Measurements from ENCODE around the gene TESK2.
"Not testable (repeated sequence)": the region's sequence is repeated elsewhere in the genome, so short reads cannot be mapped to it uniquely, and the experiment has no call there.

Gene TESK2

DNA sequence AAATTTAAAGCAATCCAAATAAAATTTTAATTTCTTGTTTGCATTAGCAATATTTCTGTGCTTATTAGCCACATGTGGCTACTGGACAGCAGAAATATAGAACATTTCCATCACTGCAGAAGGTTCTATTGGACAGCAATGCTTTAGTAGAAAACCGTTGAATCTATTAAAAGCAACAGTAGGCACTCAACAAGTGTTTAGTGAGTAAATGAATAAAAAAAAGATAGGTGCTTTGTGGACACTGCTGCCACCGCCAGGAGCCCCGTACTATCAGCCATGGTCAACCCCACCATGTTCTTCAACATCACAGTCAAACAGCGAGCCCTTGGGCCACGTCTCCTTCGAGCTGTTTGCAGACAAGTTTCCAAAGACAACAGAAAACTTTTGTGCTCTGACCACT lies 76.2 kb downstream of the TESK2 start:
- no peak for DNase-seq (ENCODE audit: low read depth in 2 of 2, low spot score in 1 of 2)

- DNase-seq (ENCODE audit: low read depth in 2 of 2, low spot score in 1 of 2) = no peak
Observed at GRCh38 chr1:45412899-45413298, 78.1 kb downstream of the TESK2 start.

DNA sequence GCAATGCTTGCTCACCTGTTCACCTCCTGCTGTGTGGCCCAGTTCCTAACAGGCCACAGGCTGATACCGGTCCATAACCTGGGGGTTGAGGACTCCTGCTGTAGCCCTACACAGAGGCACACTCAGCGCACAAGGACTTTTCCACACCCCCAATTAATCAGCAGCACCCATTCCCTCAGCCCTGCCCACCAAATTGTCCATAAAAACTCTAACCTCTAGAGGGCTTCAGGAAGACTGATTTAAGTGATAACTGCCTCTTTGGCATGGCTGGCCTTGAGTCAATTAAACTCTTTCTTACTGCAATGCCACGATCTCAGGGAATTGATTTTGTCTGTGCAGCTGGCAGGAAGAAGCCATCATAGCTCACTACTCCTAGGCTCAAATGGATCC lies 79.5 kb downstream of the TESK2 start:
- no peak for DNase-seq (ENCODE audit: low read depth in 2 of 2, low spot score in 1 of 2)

- DNase-seq (ENCODE audit: low read depth in 2 of 2, low spot score in 1 of 2) = no peak
Observed at GRCh38 chr1:45410850-45411509, 80.0 kb downstream of the TESK2 start.

DNA sequence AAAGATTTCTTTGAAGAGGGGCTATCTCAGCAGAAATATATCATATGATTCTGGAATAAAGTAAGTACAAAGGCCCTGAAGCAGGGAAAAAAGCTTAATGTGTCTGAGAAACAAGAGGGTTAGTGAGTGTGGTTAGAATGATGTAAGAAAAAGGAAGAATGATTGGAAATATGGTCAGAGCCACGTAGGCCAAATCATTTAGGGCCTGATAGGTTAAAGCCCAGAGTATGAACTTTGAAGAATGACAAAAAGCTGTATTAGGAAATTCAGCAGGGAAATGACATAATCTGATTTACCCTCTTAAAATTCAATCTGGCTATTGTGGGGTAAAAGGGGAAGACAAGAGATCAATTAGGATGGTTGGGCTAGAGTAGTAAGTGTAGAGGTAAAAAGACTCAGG lies 81.7 kb downstream of the TESK2 start:
- DNase-seq (ENCODE audit: low read depth in 2 of 2, low spot score in 1 of 2) = no peak

DNA sequence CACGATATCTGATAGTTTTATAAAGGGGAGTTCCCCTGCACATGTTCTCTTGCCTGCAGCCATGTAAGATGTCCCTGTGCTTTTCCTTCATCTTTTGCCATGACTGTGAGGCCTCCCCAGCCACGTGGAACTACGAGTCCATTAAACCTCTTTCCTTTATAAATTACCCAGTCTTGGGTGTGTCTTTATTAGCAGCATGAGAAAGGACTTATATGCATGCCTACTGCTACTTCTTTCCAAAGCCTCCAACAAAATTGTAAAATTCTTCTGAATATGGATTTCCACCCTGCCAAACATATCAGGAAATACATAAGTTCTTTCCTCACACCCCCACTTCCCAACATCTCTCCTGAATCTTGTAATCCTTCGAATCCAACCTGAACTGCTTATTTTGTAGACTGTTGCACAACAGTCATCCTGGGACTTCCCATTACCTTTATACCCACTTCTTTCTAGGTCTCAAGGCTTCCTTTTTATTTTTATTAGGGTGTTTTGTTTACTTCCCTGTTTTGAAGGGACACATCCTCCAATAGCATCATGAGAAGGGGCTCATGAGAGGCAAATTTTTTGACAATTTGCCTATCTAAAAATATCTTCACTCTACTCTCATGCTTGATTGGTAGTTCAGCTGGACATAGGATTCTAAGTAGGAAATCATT lies 83.2 kb downstream of the TESK2 start:
- DNase-seq (ENCODE audit: low read depth in 2 of 2, low spot score in 1 of 2) = no peak

DNA sequence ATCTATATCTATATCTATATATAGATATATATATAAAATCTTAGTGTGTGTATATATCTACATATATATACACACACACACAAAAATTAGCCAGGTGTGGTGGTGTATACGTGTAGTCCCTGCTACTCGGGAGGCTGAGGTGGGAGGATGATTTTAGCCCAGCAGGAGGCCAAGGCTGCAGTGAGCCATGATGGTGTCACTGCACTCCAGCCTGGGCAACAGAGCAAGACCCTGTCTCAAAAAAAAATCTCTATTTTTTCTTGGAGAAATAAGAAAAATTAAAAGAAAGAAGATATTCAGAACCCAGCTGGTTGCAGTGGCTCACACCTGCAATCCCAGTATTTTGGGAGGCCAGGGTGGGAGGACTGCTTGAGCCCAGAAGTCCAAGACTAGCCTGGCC lies 85.3 kb downstream of the TESK2 start:
- no peak for DNase-seq (ENCODE audit: low read depth in 2 of 2, low spot score in 1 of 2)

GRCh38 chr1:45403718-45404117 lies 87.2 kb downstream of the TESK2 start:
- DNase-seq (ENCODE audit: low read depth in 2 of 2, low spot score in 1 of 2) = no peak

GRCh38 chr1:45403298-45403697 lies 87.7 kb downstream of the TESK2 start:
- DNase-seq (ENCODE audit: low read depth in 2 of 2, low spot score in 1 of 2) = no peak

DNA sequence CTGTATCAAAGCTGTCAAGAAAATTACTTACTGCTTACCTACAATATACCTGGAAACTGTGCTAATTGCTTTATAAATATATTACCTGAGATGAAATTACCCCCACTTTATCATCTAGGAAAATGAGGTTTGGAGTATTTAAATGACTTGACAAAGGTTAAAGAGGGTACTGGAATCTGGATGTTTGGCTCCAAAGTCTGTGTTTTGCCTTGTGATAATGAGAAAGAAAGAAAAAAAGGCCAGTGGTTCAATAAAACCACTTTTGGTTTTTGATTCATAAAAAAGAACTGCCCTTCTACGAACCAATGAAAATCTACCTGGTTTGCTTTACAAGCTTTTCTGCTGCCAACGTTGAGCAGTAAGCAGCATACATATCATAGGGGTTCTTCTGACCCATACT lies 89.4 kb downstream of the TESK2 start:
- DNase-seq (ENCODE audit: low read depth in 2 of 2, low spot score in 1 of 2) = no peak

DNA sequence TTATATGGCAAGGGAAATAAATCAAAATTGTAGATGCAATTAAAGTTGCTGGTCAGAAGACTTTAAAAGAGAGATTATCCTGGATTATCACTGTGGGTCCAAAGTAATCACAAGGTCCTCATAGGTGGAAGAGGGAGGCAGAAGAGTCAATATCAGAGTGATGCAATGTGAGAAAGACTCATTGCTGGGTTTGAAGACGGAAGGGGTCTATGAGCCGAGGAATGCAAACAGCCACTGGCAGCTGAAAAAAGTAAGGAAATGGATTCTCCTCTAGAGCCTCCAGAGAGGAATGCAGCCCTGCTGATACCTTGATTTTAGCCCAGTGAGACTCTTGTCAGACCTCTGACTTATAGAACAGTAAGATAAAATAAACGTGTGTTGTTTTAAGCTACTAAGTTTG lies 90.9 kb downstream of the TESK2 start:
- no peak for DNase-seq (ENCODE audit: low read depth in 2 of 2, low spot score in 1 of 2)

DNA sequence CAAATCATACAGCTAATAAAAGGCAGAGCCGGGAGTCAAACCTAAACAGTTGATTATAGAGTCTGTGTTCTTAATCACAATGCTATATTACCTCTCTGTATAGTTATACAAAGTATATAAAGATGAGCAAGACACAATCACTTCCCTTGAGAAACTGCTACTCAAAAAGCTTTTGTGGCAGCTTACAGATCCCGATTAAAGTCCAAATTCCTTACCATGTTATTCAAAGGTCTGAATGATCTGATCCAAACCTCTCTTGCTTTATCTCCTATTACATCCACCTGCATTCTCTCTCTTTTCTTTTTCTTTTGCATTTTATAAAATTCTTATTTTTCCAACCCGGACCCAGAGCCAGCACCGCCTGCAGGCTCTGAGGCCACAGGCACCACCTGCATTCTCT lies 93.7 kb downstream of the TESK2 start:
- DNase-seq (ENCODE audit: low read depth in 2 of 2, low spot score in 1 of 2) = no peak

DNA sequence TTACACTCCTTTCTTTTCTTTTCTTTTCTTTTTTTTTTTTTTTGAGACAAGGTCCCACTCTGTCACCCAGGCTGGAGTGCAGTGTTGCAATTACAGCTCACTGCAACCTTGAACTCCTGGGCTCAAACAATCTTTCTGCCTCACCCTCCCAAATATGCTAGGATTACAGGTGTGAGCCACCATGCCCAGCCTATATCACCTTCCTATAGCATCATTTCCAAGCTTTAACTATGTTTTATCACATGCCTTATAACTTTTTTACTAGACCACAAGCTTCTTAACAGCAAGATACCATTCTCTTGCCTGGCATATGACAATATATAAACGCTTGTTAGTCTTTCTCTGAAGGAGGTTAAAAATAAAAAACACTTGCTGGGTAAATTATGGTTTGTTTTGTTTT lies 95.4 kb downstream of the TESK2 start:
- DNase-seq (ENCODE audit: low read depth in 2 of 2, low spot score in 1 of 2) = no peak

DNA sequence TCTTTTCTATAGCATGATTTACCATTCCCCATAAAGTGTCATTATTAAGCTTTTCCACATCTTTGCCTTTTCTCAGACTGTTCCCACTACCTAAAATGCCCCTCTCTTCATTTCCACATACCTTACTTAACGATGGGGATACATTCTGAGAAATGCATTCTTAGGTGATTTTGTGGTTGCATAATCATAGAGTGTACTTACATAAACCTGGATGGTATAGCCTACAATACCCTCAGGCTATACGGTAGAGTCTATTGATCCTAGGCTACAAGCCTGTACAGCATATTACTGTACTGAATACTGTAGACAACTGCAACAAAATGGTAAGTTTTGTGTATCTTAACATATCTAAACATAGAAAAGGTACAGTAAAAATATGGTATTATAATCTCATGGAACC lies 95.9 kb downstream of the TESK2 start:
- DNase-seq (ENCODE audit: low read depth in 2 of 2, low spot score in 1 of 2) = no peak

DNA sequence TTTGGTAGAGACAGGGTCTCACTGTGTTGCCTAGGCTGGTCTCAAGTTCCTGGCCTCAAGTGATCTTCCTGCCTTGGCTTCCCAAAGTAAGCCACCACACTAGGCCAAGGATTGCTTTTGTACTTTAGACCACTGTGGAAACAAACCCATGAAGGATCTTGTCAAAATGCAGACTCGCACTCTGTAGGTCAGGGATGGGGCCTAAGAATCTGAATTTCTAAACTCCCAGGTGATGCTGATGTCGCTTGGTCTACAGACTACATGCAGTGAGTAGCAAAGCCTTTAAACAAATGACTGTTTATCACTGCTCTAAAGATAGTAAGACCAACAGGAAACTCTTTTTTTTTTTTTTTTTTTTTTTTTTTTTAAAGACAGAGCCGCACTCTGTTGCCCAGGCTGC lies 96.6 kb downstream of the TESK2 start:
- DNase-seq (ENCODE audit: low read depth in 2 of 2, low spot score in 1 of 2) = no peak

DNA sequence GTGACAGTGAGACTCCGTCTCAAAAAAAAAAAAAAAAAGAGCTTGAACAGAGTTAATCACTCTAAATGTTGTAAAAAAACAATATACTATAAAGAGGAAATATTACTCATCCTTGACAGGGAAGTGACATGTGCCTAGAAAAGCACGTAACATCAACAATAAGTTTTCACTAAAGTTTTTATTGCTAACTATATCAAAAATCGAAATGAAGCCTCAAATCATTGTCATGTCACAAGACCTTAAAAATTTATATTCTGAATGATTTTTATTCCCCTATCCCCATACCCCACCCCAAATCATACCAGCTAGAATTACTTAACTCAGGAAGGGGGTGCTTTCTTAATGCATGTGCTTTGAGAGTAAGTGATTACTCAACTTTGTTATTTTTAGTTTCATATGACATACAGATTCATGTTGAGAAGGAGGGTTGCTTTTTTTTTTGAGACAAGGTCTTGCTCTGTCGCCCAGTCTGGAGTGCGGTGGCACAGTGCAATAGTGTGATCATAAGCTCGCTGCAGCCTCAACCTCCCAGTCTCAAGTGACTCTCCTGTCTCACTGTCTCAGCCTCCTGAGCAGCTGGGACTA lies 97.2 kb downstream of the TESK2 start:
- no peak for DNase-seq (ENCODE audit: low read depth in 2 of 2, low spot score in 1 of 2)

GRCh38 chr1:45386219-45386618 lies 104.7 kb downstream of the TESK2 start:
- DNase-seq (ENCODE audit: low read depth in 2 of 2, low spot score in 1 of 2) = no peak

DNA sequence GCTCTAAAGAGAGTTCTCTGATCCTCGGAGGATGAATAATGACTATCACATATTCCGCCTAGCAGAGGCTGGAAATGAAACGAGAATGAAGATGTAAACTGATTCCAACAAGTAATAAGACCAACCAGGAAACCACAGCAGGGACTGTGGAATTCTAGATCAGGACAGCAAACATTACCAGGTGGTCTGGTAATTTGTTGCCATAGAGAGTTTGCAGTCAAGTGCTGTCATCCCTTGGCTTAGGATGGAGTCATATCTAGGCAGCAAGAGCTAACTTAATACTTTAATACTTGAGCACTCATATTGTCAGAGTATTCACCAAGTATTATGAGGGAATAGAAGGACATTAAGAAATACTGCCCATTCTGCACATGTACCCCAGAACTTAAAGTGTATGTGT lies 105.7 kb downstream of the TESK2 start:
- no peak for DNase-seq (ENCODE audit: low read depth in 2 of 2, low spot score in 1 of 2)

GRCh38 chr1:45384213-45384612 lies 106.8 kb downstream of the TESK2 start:
- not testable (repeated sequence) for DNase-seq (ENCODE audit: low read depth in 2 of 2, low spot score in 1 of 2)

GRCh38 chr1:45383191-45383590 lies 107.8 kb downstream of the TESK2 start:
- DNase-seq (ENCODE audit: low read depth in 2 of 2, low spot score in 1 of 2) = no peak

GRCh38 chr1:45381243-45381642 lies 109.7 kb downstream of the TESK2 start:
- DNase-seq (ENCODE audit: low read depth in 2 of 2, low spot score in 1 of 2) = no peak

- no peak for DNase-seq (ENCODE audit: low read depth in 2 of 2, low spot score in 1 of 2)
Observed at GRCh38 chr1:45380730-45381129, 110.2 kb downstream of the TESK2 start.

DNA sequence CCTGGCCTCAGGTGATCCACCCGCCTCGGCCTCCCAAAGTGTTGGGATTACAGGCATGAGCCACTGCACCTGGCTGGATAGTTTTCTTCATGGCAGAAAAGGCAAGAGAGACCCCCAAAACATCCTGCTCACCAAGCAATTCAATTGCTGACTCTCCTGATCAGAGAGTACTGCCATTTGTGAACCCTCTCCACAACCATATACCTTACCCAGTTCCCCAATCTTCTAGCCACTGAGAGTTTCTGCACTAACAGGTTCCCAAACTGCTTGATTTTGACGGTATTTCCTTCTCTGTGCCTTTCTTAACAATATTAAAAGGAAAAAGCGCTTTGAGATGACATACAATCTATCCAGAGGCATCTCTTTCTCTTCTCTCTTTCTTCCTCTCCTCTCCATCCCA lies 110.8 kb downstream of the TESK2 start:
- DNase-seq (ENCODE audit: low read depth in 2 of 2, low spot score in 1 of 2) = no peak
